M059J (cell line): Measurements from ENCODE around the gene ATP13A2. TPM values are rescaled to one million over a fixed set of nuclear protein-coding genes. Genes with fewer than 3 reads are reported as not detected.

ENCODE experiments used
- DNase-seq: peaks from one replicate; pipeline ENCODE4 v3.0.0-alpha.2; 2012; ENCODE audit warnings: low read depth
- total RNA-seq: library from RNA; depleted of rRNA; stranded (reverse); fragments of >200 nt; shearing (Covaris generic); gene quantifications from 2 replicates; pipeline ENCODE4 v1.2.3, GENCODE V29; 2014; rRNA removed

ATP13A2 gene, protein sequence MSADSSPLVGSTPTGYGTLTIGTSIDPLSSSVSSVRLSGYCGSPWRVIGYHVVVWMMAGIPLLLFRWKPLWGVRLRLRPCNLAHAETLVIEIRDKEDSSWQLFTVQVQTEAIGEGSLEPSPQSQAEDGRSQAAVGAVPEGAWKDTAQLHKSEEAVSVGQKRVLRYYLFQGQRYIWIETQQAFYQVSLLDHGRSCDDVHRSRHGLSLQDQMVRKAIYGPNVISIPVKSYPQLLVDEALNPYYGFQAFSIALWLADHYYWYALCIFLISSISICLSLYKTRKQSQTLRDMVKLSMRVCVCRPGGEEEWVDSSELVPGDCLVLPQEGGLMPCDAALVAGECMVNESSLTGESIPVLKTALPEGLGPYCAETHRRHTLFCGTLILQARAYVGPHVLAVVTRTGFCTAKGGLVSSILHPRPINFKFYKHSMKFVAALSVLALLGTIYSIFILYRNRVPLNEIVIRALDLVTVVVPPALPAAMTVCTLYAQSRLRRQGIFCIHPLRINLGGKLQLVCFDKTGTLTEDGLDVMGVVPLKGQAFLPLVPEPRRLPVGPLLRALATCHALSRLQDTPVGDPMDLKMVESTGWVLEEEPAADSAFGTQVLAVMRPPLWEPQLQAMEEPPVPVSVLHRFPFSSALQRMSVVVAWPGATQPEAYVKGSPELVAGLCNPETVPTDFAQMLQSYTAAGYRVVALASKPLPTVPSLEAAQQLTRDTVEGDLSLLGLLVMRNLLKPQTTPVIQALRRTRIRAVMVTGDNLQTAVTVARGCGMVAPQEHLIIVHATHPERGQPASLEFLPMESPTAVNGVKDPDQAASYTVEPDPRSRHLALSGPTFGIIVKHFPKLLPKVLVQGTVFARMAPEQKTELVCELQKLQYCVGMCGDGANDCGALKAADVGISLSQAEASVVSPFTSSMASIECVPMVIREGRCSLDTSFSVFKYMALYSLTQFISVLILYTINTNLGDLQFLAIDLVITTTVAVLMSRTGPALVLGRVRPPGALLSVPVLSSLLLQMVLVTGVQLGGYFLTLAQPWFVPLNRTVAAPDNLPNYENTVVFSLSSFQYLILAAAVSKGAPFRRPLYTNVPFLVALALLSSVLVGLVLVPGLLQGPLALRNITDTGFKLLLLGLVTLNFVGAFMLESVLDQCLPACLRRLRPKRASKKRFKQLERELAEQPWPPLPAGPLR
- total RNA-seq, result 18.3 and 36.3 TPM in 2 replicates

DNA sequence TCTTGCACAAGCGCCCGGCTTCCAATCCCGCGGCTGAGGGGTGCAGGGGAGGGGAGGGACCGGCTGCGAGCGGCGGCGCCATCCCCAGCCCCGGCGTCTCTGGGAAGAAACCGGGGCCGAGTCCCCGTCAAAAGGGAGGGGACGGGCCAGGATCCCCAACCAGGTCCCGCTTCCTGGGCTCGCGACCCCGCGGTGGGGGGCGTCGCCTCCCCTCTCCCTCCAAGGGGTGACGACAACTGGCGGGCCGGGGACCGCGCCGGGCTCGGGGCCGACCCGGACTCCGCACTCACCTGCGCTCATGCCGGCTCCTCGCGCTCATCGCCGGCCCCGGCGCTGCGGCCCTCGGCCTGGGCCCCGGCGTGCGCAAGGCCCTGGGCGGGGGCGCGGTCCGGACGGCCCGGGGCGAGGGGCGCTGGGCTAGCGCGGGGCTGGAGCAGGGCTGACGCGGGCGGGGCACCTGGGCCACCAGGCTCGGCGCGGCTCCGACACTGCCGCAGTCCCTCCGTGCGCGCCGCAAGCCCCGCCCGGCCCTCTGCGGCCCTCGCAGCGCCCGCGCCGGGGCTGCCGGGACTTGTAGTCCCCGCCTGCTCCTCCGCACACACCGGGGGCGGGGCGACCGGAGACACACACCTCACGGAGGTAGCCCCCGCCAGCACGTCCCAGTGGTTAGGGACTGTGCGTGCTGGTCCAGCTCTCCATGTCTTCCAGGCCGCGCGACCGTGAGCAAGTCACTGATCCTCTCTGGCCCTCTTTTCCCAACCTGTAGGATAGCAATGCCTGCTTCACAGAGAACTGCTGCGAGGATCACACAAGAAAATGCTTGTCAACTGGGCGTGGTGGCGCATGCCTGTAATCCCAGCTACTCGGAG is at the start of gene ATP13A2:
TSS of gene ATP13A2 (minus strand) at position 490 of the 869 bp plus-strand sequence. CDS start at position 300, 190 bp downstream.
- DNase-seq, result peak; percentile 76

DNA sequence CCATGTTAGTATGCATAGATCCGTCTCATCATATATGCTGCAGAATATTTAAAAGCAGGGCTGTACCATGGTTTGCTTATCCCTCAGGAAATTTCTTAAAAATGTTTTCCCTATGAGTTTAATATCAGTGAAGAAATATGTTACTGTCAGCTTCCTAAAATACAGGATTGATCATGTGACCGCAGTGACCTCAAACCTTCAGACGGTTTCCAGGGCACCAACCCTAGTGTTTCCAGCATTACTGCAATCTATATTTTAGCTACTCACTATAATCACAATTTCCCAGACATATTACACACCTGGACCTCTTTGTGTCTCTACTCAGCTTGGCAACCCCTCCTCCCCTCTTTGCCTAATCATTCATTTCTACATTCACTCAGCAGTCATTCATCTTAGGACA is 49.8 kb upstream of the ATP13A2 start:
- no peak for DNase-seq

DNA sequence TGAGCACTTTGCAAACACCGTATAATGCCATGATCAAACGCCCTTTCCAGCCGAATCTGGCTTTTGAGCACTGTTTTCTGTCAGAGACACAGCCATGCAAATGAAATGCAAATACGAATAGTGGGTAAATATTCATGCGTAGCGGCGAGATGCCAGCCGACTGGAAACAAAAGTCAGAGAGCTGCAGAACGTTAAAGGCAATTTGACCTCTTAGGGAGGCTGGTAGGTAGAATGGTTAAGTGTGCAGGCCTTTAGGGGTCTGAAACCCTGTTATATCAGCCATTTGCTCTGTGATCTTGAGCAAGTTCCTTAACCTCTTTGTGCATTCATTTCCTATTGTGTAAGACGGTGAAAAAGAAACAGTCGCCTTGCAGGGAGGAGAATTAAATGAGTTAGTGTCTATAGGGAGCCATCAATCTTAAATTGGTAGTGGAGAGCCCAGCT is 48.6 kb upstream of the ATP13A2 start:
- DNase-seq, result no peak

DNA sequence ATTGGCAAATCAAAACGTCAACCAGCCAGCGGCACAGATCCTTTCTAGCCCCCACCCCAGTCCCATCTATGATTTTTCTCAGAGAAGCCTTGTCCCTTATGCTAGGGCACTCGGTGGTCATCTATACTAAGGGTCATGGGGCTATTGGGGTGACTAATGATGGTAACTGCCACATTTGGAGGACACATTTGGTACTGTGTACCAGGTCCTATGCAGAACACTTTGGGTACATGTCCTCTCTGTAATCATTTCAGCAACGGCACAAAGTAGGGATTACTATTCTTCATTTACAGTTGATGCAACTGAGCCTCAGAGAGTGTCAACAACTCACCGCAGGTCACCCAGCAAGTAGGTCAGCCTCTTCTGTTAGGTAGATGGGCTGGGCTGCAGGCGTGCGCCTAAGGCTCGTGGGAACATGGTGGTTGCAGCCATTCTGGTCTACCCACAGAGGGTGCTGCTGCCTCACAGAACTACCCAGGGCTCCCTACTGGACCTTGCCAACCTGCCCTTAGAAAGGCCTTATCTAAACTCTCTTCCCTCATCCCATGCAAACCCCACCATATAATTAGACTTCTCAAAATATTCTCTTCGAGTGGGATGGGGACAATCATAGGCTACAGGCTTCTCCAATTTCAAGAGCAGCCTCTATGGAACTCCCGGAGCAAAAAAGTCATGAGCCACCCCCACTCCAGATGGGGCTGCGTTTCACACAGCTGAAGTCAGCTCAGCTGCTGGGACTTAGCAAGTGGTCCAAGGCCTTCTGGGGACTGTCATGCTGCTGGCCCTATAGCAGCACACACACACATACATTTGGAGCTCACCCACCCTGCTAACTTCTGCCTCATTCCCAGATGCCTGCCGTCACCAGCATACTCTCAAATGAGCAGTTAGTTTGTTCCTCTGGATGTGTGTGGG is 47.9 kb upstream of the ATP13A2 start:
- DNase-seq, result peak; percentile 73

DNA sequence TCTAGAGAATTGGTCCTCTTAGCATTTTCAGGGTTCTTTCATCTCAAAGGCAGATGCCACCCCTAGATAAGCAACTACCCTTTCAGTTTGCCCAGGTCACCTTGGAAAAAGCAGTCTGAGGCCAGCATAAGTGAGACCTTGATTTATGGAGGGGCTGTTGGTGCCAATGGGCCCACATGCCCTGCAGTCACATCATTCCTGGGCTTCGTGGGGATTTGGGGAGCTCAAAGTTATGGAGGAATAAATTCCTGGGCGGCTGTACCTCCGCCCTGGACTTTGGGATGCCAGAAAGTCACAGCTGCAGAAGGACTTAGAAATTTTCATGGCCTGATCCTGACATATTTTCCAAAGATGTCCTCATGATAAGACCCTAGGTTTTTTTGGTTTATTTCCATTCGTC is 44.8 kb upstream of the ATP13A2 start:
- no peak for DNase-seq

DNA sequence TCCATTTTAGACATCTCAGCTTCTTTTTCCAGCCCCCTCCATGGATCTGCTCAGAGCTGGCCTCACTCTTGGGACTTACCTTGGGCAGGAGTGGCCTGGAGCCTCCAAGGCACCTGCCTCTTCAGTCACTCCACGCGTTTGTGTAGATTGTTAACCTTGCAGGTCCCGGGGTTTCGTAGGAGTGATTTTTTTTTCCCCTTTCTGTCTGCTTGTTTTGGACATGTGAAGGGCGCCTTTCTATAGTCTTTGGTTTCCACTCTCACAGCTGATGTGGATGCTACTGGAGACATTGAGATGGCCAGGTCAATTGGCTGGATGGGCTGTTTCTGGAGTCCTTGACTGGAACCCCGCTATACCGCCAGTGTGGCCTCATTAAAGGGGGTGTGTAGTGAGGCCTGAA is 44.1 kb upstream of the ATP13A2 start:
- no peak for DNase-seq

DNA sequence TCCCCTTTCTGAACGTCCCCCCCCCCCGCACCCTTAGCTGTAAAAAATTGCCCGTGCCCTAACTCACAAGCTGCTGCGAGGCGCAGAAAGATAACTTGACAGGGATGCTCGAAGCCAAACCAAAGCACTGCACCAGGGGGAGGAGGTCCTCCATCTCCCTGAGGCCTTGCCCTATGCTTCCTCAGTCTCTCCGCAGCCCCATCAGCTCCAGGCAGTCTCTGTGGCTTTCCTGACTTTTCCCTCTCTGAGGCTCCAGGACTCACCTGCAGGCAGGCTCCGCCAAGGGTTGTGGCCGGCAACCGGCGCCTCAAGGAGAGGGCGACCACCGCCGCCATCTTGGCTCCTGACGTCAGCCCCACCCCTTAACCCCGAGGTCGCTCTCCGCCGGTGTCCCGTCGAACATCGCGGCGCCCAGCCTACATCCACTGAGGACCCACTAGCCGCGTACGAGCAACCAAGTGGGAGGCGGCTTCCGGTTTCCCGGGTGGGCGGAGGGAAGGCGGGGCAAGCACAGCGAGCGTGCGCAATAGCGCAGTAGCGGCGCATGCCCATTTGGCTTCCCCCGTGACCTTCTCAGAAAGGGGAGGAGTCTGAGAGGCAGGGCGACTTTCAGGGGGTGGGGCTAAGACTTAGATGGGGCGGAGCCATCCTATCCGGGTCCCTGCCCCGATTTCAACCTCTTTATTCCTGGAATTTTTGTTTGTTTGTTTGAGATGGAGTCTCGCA is 42.1 kb upstream of the ATP13A2 start, which contains the start of gene SDHB:
TSS of gene SDHB (minus strand) at position 348 of the 726 bp plus-strand sequence. CDS start at position 335, 13 bp downstream.
- peak; percentile 97 for DNase-seq

DNA sequence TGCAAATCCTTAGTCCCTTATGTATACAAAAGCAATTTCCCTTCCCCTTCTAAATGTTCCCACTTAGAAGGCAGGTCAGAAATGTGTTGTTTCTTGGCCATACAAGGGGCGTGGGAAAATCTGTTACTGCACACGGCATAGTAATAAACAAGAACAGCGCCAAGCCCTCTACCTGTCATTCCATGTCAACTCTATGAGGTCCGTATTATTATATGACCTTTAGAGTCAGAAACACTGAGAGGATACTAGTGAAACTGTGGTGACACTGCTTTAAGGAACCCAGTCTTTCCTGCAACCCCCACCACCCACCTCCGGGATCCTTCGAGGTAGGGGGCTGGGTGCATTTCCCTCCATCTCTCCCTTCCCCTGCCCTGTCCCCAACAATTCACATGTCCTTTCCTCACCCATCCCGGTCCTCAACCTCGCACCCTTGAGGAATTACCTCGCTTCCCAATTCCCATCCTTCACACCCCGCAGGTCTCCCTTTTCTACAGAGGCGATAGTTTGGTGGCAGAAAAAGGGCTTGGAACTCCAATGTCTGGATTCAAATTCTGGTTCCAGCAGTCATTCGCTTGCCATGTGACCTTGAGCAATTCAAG is 41.5 kb upstream of the ATP13A2 start:
- no peak for DNase-seq

DNA sequence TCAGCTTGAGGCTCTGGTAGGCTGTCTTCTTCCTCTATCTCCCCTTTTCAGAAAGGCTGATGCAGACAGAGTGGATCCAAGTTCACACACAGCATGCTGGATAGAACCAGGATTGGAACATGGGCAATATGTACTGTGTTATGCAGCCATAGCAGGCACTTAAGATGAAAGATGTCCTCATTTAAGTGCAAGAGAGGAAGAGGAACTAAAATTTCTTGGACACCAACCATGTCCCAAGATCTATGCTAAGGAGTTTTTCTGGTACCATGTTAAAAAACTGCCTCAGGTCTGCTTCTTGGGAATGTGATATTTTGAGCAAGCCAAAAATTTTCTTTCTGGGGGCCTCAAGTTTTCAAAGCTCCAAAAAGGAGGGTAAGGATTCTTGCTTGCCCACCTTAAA is 40.9 kb upstream of the ATP13A2 start:
- DNase-seq, result no peak

DNA sequence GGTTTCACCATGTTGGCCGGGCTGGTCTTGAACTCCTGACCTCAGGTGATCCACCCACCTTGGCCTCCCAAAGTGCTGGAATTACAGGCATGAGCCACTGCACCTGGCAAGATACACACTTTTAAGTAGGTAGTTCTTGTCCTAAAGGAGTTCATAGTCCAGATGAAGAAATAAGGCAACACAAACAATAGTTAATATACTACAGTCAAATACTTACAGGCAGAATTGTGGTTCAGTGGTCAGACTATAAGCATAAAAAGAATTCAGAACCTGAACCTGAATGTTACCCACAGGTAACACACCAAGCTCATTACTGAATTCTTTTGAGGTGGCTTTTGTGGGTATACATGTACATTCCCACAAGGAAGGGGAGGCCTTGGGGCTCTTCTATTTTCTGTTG is 40.3 kb upstream of the ATP13A2 start:
- no peak for DNase-seq

DNA sequence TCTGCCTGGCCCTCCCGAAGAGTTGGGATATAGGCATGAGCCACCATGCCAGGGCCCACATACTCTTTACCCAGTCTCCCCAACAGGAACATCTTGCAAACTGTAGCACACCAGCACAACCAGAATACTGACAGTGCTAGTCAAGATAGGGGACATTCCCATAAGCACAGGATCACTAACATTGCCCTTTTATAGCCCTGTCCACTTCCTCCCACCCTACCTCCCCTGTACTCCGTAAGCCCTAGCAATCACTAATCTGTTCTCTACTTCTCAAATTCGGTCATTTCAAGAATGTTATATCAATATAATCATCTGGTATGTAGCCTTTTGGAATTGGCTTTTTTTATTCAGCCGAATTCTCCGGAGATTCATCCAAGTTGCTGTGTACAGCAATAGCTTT is 36.2 kb upstream of the ATP13A2 start:
- no peak for DNase-seq

DNA sequence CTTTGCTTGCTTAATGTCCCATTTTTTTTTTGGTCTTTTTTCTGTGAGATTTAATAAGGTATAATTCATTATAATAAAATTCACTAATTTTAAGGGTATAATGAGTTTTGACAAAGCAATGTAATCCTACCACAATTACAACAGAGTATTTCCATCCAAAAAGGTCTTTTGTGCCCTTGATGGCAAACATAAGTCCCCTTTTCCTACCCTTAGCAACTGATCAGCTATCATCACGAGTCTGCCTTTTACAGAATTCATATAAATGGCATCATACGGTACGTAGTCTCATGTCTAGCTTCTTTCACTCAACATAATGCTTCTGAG is 34.6 kb upstream of the ATP13A2 start:
- DNase-seq, result no peak

DNA sequence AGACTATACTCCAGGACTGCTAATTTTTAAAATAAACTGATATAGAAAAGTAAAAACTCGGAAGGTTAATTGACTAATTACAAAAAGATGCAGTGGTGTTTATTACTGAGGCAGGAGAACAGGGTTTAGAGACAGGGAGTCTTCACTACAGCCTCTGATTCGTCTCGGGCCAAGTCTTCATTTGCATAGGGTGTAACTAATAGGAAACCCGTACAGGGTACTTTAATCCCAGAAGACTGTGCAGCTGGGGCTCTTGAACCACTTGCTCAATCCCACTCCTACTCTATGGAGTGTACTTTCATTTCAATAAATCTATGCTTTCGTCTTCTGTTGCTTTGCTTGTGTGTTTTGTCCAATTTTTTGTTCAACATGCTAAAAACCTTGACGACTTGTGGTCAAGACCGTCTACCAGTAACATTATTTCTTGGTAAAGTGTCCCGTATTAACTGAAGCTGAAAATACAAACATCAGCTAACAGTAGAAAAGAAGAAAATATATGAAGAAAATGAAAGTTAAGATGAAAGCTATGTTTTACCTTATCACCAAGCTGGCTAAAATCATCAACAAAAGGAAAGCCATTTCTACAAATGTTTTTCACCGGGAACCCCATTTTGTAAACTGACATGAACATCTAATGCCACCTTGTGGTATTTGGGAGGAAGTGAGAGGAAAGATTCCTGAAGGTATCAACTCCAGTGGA is 34.1 kb upstream of the ATP13A2 start:
- DNase-seq, result peak; percentile 70

DNA sequence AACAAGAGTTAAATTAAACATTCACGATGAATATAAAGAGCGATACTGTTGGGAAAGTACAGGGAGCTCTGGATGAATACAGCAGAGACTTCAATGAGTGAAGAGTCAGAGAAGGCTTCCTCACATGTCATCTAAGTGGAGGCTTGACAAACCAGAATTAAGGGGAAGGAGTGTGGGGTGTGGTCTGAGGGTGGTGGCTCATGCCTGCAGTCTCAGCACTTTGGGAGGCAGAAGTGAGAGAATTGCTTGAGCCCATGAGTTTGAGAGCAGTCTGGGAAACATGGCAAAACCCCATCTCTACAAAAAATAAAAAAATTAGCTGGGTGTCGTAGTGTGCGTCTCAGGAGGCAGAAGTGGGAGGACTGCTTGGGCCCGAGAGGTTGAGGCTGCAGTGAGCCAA is 33.4 kb upstream of the ATP13A2 start:
- DNase-seq, result no peak

DNA sequence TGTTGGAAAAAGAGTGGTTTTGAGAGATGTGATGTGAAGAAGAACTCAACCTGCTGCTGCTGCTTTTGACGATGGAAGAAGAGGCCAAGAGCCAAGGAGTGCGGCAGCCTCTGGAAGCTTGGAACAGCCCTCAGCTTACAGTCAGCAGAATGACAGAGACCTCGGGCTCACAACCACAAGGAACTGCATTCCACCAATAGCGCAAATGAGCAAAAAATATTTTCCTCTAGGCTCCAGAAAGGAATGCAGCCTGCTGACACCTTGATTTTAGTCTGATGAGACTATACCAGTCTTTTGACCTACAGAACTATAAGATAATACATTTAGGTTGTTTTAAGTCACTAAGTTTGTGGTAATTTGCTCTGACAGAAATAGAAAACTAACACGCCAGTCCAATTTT is 31.9 kb upstream of the ATP13A2 start:
- no peak for DNase-seq

DNA sequence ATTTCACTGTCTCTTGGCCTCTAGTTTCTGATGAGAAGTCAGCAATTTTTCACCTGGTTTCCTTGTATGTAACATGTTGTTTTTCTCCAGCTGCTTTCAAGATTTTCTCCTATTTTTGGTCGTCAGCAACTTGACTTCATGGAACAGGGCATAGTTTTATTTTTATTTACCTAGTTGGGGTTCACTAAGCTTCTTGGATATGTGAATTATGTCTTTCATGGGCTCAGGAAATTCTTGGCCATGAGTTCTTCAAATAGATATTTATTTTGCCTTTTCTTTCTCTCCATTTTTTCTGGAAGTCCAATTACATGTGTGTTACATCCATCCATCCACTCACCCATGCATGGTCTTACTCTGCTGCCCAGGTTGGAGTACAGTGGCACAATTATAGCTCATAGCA is 28.4 kb upstream of the ATP13A2 start:
- DNase-seq, result no peak

DNA sequence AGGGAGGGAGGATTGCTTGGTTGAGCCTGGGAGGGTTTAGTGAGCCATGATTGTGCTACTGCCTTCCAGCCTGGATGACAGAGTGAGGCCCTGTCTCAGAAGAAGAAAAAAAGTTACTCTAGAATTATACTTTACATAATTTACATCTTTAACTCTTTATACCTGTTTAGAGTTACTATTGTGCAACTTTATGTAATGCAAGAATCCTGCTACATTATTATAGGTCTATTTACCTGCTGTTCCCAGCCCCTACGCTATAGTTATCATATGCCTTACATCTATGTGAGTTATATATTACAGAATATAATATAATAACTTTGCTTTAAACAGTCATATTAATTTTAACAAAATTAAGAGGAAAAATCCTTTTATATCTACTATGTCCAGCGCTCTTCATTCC is 27.8 kb upstream of the ATP13A2 start:
- DNase-seq, result no peak

DNA sequence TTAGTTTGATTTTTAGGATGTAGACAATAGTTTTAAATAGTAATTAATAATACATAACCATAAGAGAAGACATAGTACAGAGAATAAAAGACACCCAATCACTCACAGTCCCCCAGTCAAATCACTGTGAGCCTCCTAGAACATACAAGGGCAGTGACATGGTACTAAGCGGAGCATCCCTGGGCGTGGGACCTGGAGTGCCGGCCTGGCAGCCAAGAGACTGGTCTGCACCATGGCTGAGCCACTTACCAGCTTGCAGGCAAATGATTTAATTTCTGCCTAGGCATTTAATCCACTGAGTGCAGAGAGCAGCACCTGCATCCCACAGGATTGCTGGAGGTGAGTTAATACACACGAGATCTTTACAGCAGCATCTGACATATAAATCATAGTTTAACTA is 21.8 kb upstream of the ATP13A2 start:
- DNase-seq, result no peak
